ENCODE measurements around the gene GPRC5D.

Gene GPRC5D

GRCh38 chr12:12998248-12998647, 46.3 kb upstream of the GPRC5D start:
- no peak overlapping the region for H3K4me3 ChIP-seq (ENCODE audit: low read depth, low read length, poor library complexity, severe bottlenecking)
- no peaks in the 10 kb centered on the region for H3K36me3 ChIP-seq (ENCODE audit: insufficient read depth, low read length)
- H3K9me3 ChIP-seq (ENCODE audit: low read length): no peaks in the 10 kb centered on the region
- H3K79me2 ChIP-seq (ENCODE audit: insufficient read depth, low read length): no peaks in the 10 kb centered on the region
- H3K27ac ChIP-seq (ENCODE audit: low read depth, low read length, poor library complexity, severe bottlenecking): no peak overlapping the region
- H3F3A ChIP-seq (ENCODE audit: insufficient read depth, low read length): no peaks in the 10 kb centered on the region
- H3K27me3 ChIP-seq (ENCODE audit: insufficient read depth, low read length): peaks cover 7% of the 10 kb centered on the region; the same call in 1 of the 2 replicates
- H3K4me1 ChIP-seq (ENCODE audit: insufficient read depth, low read length, severe bottlenecking): peaks cover 15% of the 10 kb centered on the region
- no peak for TF ChIP-seq EZH2 (IDR thresholded peaks at IDR 0.05; ENCODE audit: borderline replicate concordance, low read length)
- TF ChIP-seq, protein P1, sequence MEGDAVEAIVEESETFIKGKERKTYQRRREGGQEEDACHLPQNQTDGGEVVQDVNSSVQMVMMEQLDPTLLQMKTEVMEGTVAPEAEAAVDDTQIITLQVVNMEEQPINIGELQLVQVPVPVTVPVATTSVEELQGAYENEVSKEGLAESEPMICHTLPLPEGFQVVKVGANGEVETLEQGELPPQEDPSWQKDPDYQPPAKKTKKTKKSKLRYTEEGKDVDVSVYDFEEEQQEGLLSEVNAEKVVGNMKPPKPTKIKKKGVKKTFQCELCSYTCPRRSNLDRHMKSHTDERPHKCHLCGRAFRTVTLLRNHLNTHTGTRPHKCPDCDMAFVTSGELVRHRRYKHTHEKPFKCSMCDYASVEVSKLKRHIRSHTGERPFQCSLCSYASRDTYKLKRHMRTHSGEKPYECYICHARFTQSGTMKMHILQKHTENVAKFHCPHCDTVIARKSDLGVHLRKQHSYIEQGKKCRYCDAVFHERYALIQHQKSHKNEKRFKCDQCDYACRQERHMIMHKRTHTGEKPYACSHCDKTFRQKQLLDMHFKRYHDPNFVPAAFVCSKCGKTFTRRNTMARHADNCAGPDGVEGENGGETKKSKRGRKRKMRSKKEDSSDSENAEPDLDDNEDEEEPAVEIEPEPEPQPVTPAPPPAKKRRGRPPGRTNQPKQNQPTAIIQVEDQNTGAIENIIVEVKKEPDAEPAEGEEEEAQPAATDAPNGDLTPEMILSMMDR (IDR thresholded peaks at IDR 0.05; ENCODE audit: low read length): no peak
- no peak overlapping the region for H3K4me2 ChIP-seq (ENCODE audit: low read length)
- no peak overlapping the region for H3K9ac ChIP-seq (ENCODE audit: low read length)
- no peak overlapping the region for H2AFZ ChIP-seq (ENCODE audit: low read length)
- H3K9me2 ChIP-seq (ENCODE audit: low read depth, low read length): no peaks in the 10 kb centered on the region
- no peaks in the 10 kb centered on the region for H4K20me1 ChIP-seq (ENCODE audit: insufficient read depth, low read length)

- no peaks in the 10 kb centered on the region for H4K20me1 ChIP-seq (ENCODE audit: insufficient read depth, low read length)
- no peaks in the 10 kb centered on the region for H3K9me2 ChIP-seq (ENCODE audit: low read depth, low read length)
- no peaks in the 10 kb centered on the region for H3K79me2 ChIP-seq (ENCODE audit: insufficient read depth, low read length)
- peaks cover 15% of the 10 kb centered on the region for H3K4me1 ChIP-seq (ENCODE audit: insufficient read depth, low read length, severe bottlenecking)
- no peaks in the 10 kb centered on the region for H3F3A ChIP-seq (ENCODE audit: insufficient read depth, low read length)
- no peaks in the 10 kb centered on the region for H3K9me3 ChIP-seq (ENCODE audit: low read length)
- H3K9ac ChIP-seq (ENCODE audit: low read length): no peak overlapping the region
- H3K4me2 ChIP-seq (ENCODE audit: low read length): no peak overlapping the region
- peaks cover 7% of the 10 kb centered on the region; the same call in 1 of the 2 replicates for H3K27me3 ChIP-seq (ENCODE audit: insufficient read depth, low read length)
- H2AFZ ChIP-seq (ENCODE audit: low read length): no peak overlapping the region
- no peaks in the 10 kb centered on the region for H3K36me3 ChIP-seq (ENCODE audit: insufficient read depth, low read length)
- TF ChIP-seq EZH2 (IDR thresholded peaks at IDR 0.05; ENCODE audit: borderline replicate concordance, low read length): no peak
- TF ChIP-seq, protein P1 (IDR thresholded peaks at IDR 0.05; ENCODE audit: low read length): no peak
- H3K4me3 ChIP-seq (ENCODE audit: low read depth, low read length, poor library complexity, severe bottlenecking): no peak overlapping the region
- H3K27ac ChIP-seq (ENCODE audit: low read depth, low read length, poor library complexity, severe bottlenecking): no peak overlapping the region
These were observed 45.8 kb upstream of the GPRC5D start for GRCh38 chr12:12997734-12998133.

DNA sequence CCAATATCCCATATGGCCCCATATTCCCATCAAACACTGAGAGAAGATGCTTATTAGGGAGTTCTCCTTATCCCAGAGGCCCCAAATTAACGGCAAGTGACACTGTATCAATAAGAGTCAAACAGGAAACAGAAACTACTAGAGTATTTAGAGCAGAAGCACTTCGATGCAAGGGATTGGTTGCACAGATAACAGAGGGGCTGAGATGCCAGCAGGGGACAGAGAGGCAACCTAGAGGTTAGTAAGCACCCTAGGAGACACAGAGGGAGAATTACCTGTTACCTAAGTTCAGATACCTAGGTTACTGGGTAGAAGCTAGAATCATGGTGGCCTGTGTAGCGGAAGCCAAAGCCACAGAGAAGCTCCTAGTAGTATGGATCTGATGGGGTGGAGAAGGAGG, 45.2 kb upstream of the GPRC5D start:
- Histone ChIP-seq H3K27me3 (ENCODE audit: insufficient read depth, low read length) (peaks cover 7% of the 10 kb centered on the region; the same call in 1 of the 2 replicates), H3K4me3 (ENCODE audit: low read depth, low read length, poor library complexity, severe bottlenecking) (no peak overlapping the region), H2AFZ (ENCODE audit: low read length) (no peak overlapping the region), H3K4me1 (ENCODE audit: insufficient read depth, low read length, severe bottlenecking) (peaks cover 15% of the 10 kb centered on the region), H3K9me3 (ENCODE audit: low read length) (no peaks in the 10 kb centered on the region), H3K36me3 (ENCODE audit: insufficient read depth, low read length) (no peaks in the 10 kb centered on the region), H3K4me2 (ENCODE audit: low read length) (no peak overlapping the region), H3K79me2 (ENCODE audit: insufficient read depth, low read length) (no peaks in the 10 kb centered on the region), H3F3A (ENCODE audit: insufficient read depth, low read length) (no peaks in the 10 kb centered on the region), H3K9me2 (ENCODE audit: low read depth, low read length) (no peaks in the 10 kb centered on the region), H4K20me1 (ENCODE audit: insufficient read depth, low read length) (no peaks in the 10 kb centered on the region), H3K27ac (ENCODE audit: low read depth, low read length, poor library complexity, severe bottlenecking) (no peak overlapping the region), H3K9ac (ENCODE audit: low read length) (no peak overlapping the region)
- TF ChIP-seq, protein P1 (IDR thresholded peaks at IDR 0.05; ENCODE audit: low read length): no peak
- no peak for TF ChIP-seq EZH2 (IDR thresholded peaks at IDR 0.05; ENCODE audit: borderline replicate concordance, low read length)
